NB4 (cell line): Measurements from ENCODE around the gene UVRAG.

Source experiments
- CTCF ChIP-seq: IDR thresholded peaks from one replicate; pipeline ENCODE4 v1.5.1; 2012; ENCODE audit warnings: low read depth, low read length
- POLR2A ChIP-seq: IDR thresholded peaks from 2 replicates; pipeline ENCODE4 v1.6.1; 2011; ENCODE audit warnings: mild to moderate bottlenecking; ENCODE audit not compliant: insufficient read length; ENCODE audit errors: extremely low read depth

- TF ChIP-seq CTCF (peak; percentile 31), POLR2A (no peak)
Observed at GRCh38 chr11:75896843-75897419, 81.9 kb downstream of the UVRAG start.
